AG09319 (cell line): ENCODE results near the gene LIFR.

Experiments
- DNase-seq: peaks from one replicate; pipeline ENCODE4 v3.0.0-alpha.2; 2010; ENCODE audit warnings: low read depth; ENCODE audit errors: extremely low read depth
- TF ChIP-seq, protein P1 (sequence below): IDR thresholded peaks from 2 replicates; pipeline ENCODE4 v1.5.1; 2011; ENCODE audit warnings: low read depth, mild to moderate bottlenecking, inconsistent platforms, low read length, moderate library complexity

LIFR gene

DNA sequence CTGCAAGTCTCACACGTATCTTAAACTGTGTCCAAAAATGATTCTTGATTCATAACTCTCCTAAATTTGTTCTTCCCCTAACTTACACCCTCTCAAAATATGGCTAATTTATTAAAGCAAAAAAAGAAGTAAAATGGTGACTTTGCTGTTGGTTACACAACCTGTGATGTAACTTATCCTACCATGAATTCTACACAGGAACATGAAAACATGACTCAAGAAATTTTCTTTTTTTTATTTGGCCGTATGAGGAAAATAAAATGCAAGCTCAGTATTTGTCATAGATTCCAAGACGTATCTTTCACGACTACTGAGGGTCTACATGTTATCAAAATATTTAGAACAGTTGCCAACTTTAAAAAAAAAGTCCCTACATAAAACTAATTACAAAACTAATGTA lies 9.2 kb downstream of the LIFR start:
- DNase-seq, result no peak
- TF ChIP-seq, protein P1, sequence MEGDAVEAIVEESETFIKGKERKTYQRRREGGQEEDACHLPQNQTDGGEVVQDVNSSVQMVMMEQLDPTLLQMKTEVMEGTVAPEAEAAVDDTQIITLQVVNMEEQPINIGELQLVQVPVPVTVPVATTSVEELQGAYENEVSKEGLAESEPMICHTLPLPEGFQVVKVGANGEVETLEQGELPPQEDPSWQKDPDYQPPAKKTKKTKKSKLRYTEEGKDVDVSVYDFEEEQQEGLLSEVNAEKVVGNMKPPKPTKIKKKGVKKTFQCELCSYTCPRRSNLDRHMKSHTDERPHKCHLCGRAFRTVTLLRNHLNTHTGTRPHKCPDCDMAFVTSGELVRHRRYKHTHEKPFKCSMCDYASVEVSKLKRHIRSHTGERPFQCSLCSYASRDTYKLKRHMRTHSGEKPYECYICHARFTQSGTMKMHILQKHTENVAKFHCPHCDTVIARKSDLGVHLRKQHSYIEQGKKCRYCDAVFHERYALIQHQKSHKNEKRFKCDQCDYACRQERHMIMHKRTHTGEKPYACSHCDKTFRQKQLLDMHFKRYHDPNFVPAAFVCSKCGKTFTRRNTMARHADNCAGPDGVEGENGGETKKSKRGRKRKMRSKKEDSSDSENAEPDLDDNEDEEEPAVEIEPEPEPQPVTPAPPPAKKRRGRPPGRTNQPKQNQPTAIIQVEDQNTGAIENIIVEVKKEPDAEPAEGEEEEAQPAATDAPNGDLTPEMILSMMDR, result no peak

GRCh38 chr5:38546691-38547146 lies 9.7 kb downstream of the LIFR start:
- no peak for DNase-seq
- TF ChIP-seq, protein P1, result no peak

DNA sequence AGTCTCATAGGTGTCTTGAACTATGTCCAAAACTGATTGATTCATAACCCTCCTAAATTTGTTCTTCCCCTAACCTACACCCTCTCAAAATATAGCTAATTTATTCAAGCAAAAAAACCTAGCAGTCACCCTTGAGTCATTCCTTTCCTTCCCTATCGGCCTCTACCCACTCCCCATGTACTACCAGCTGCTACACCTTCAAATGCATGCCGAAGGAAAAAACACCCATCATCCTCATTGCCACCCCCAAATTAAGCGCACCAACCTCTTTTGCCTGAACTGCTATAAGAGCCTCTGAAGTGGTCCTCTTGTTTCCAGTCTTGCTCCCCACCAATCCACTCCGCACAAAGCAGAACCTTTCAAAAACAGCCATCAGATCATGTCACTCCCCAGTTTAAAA lies 12.6 kb downstream of the LIFR start:
- TF ChIP-seq, protein P1, result no peak

DNA sequence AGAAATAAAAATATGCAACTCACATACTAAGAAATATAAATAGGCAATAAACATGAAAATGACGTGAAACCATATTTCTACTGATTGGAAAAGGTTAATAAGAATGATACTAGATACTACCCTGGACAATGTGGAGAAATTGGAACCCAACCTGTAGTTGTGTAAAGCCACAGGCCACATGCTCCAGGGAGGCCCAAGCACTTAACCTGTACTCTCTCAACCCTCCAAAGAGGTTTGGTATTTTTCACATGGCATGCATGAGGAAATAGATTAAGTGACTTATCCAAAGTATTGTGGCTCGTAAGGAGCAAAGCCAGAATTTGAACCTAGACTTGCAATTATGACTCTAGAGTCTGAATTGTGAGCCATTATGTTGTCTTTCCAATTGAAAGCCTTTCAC lies 13.4 kb downstream of the LIFR start:
- TF ChIP-seq, protein P1, result no peak
- DNase-seq, result no peak

More for the DNA sequence above, 12.6 kb downstream of the LIFR start:
- no peak for DNase-seq

GRCh38 chr5:38541174-38541725 lies 15.2 kb downstream of the LIFR start:
- no peak for DNase-seq

GRCh38 chr5:38540314-38540713 lies 16.1 kb downstream of the LIFR start:
- TF ChIP-seq, protein P1, result no peak
- no peak for DNase-seq

More at GRCh38 chr5:38541174-38541725, 15.2 kb downstream of the LIFR start:
- TF ChIP-seq, protein P1, result no peak

DNA sequence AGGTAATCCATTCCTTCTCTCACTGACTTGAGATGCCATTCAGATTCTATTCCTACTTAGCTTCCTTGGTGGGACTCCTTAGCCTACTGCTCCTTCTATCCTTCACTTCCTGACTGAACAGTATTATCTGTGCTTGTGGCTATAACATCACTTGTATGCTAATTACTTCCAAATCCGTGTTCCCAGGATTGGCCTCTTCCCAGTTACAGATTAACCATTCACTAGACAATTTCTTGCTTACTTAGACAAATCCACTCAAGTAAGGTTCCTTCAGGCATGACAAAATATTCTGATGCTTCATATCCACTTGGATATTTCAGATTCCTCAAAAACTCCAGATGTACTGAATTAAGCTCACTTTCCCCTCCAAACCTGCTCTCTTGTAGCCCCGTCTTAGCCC lies 18.3 kb downstream of the LIFR start:
- DNase-seq, result no peak
- TF ChIP-seq, protein P1, result no peak
